Measurements from ENCODE around the gene ELMO1. TPM values are rescaled to one million over a fixed set of nuclear protein-coding genes. Genes with fewer than 3 reads are reported as not detected.

Gene ELMO1
- total and polyA plus RNA-seq, 2 donors from 2014 or later: 6.0 to 35.4 TPM

- Histone ChIP-seq H3K4me1 (ENCODE audit: control insufficient read depth in 2 of 3, insufficient read depth in 2 of 3, low read depth in 1 of 3, low read length in 3 of 3) (no peaks in the 10 kb centered on the region), H3K9me3 (ENCODE audit: control insufficient read depth in 2 of 3, insufficient read depth in 1 of 3, low read length in 3 of 3) (no peaks in the 10 kb centered on the region), H3K27me3 (ENCODE audit: control insufficient read depth, insufficient read depth, low read length) (no peaks in the 10 kb centered on the region), H3K4me3 (ENCODE audit: low read length in 3 of 3) (no peak overlapping the region), H3K27ac (ENCODE audit: low read depth in 2 of 2, low read length in 2 of 2) (no peak overlapping the region), H3K36me3 (ENCODE audit: control insufficient read depth in 2 of 3, insufficient read depth in 3 of 3, low read length in 3 of 3) (no peaks in the 10 kb centered on the region), H3K9ac (ENCODE audit: low read length in 3 of 3) (no peak overlapping the region)
- intact Hi-C loops (cut with DNase I): no loop called here
- no peak for TF ChIP-seq CTCF (IDR thresholded peaks at IDR 0.05; ENCODE audit: borderline replicate concordance, extremely low read depth, insufficient read depth)
- no peak for DNase-seq
- FAIRE-seq: no peak
These were observed 233.3 kb downstream of the ELMO1 start for GRCh38 chr7:37215290-37215923.

- TF ChIP-seq CTCF (IDR thresholded peaks at IDR 0.05; ENCODE audit: borderline replicate concordance, extremely low read depth, insufficient read depth): no peak
- FAIRE-seq (no peak), DNase-seq (peak in 3 of 5 donors; percentile 27 to 74 (median 46))
- Histone ChIP-seq H3K4me3 (ENCODE audit: low read length in 3 of 3) (no peak overlapping the region), H3K27ac (ENCODE audit: low read depth in 2 of 2, low read length in 2 of 2) (no peak overlapping the region), H3K27me3 (ENCODE audit: control insufficient read depth, insufficient read depth, low read length) (no peaks in the 10 kb centered on the region), H3K36me3 (ENCODE audit: control insufficient read depth in 2 of 3, insufficient read depth in 3 of 3, low read length in 3 of 3) (no peaks in the 10 kb centered on the region), H3K4me1 (ENCODE audit: control insufficient read depth in 2 of 3, insufficient read depth in 2 of 3, low read depth in 1 of 3, low read length in 3 of 3) (no peaks in the 10 kb centered on the region), H3K9ac (ENCODE audit: low read length in 3 of 3) (no peak overlapping the region), H3K9me3 (ENCODE audit: control insufficient read depth in 2 of 3, insufficient read depth in 1 of 3, low read length in 3 of 3) (no peaks in the 10 kb centered on the region)
- intact Hi-C loops (cut with DNase I): no loop called here
These were observed 236.1 kb downstream of the ELMO1 start for GRCh38 chr7:37212556-37212955.

GRCh38 chr7:37212051-37212450, 236.6 kb downstream of the ELMO1 start:
- Histone ChIP-seq H3K36me3 (ENCODE audit: control insufficient read depth in 2 of 3, insufficient read depth in 3 of 3, low read length in 3 of 3) (no peaks in the 10 kb centered on the region), H3K27ac (ENCODE audit: low read depth in 2 of 2, low read length in 2 of 2) (no peak overlapping the region), H3K4me3 (ENCODE audit: low read length in 3 of 3) (no peak overlapping the region), H3K9ac (ENCODE audit: low read length in 3 of 3) (no peak overlapping the region), H3K4me1 (ENCODE audit: control insufficient read depth in 2 of 3, insufficient read depth in 2 of 3, low read depth in 1 of 3, low read length in 3 of 3) (no peaks in the 10 kb centered on the region), H3K27me3 (ENCODE audit: control insufficient read depth, insufficient read depth, low read length) (no peaks in the 10 kb centered on the region), H3K9me3 (ENCODE audit: control insufficient read depth in 2 of 3, insufficient read depth in 1 of 3, low read length in 3 of 3) (no peaks in the 10 kb centered on the region)
- no peak for TF ChIP-seq CTCF (IDR thresholded peaks at IDR 0.05; ENCODE audit: borderline replicate concordance, extremely low read depth, insufficient read depth)
- no peak for FAIRE-seq
- no peak for DNase-seq
- intact Hi-C loops (cut with DNase I): no loop called here

All from kidney (tissue), 14 donors.